SK-N-MC (cell line): Measurements from ENCODE around the gene LCN9.

Experiments used
- EZH2 ChIP-seq: fragments of 200-600 bp; sonication (generic); IDR thresholded peaks from one replicate; pipeline ENCODE4 v1.6.1; 2017; ENCODE audit warnings: antibody characterized with exemption
- POLR2AphosphoS5 ChIP-seq: IDR thresholded peaks from 2 replicates; pipeline ENCODE4 v1.6.1; 2012; ENCODE audit warnings: mild to moderate bottlenecking, low read depth, low read length, borderline replicate concordance

GRCh38 chr9:135700525-135700924 lies 37.4 kb downstream of the LCN9 start:
- TF ChIP-seq EZH2 = no peak
- TF ChIP-seq POLR2AphosphoS5 = no peak
